H9 (cell line): ENCODE results near the gene LUZP1. TPM values are rescaled to one million over a fixed set of nuclear protein-coding genes. Genes with fewer than 3 reads are reported as not detected.

Experiments
- DNase-seq: peaks from one replicate; pipeline ENCODE4 v3.0.0-alpha.2; 2017
- H2AFZ ChIP-seq: one replicate; pipeline ENCODE4 v1.6.1; 2013; ENCODE audit warnings: mild to moderate bottlenecking, low read length, control low read depth, moderate library complexity
- H2AK5ac ChIP-seq: 2 replicates; pipeline ENCODE4 v1.6.1; 2013; ENCODE audit warnings: low read length, control low read depth, mixed read lengths; ENCODE audit not compliant: insufficient read length
- H2BK120ac ChIP-seq: one replicate; pipeline ENCODE4 v1.6.1; 2013; ENCODE audit warnings: low read depth, mild to moderate bottlenecking, low read length, control low read depth, inconsistent platforms; ENCODE audit not compliant: poor library complexity, severe bottlenecking
- H2BK12ac ChIP-seq: 2 replicates; pipeline ENCODE4 v1.6.1; 2013; ENCODE audit warnings: low read length, control low read depth, mixed read lengths, low read depth; ENCODE audit not compliant: insufficient read length
- H2BK15ac ChIP-seq: 2 replicates; pipeline ENCODE4 v1.6.1; 2013; ENCODE audit warnings: low read depth, low read length, control low read depth
- H2BK20ac ChIP-seq: one replicate; pipeline ENCODE4 v1.6.1; 2013; ENCODE audit warnings: low read depth, mild to moderate bottlenecking, low read length, control low read depth, inconsistent platforms; ENCODE audit not compliant: poor library complexity, severe bottlenecking
- H2BK5ac ChIP-seq: 2 replicates; pipeline ENCODE4 v1.6.1; 2013; ENCODE audit warnings: low read length, control low read depth, mixed read lengths; ENCODE audit not compliant: insufficient read length
- H3K14ac ChIP-seq: 2 replicates; pipeline ENCODE4 v1.6.1; 2013; ENCODE audit warnings: low read length, control low read depth; ENCODE audit not compliant: insufficient read depth
- H3K18ac ChIP-seq: 2 replicates; pipeline ENCODE4 v1.6.1; 2013; ENCODE audit warnings: low read depth, mild to moderate bottlenecking, mixed read lengths, low read length, control low read depth; ENCODE audit not compliant: insufficient read length
- H3K23ac ChIP-seq: 2 replicates; pipeline ENCODE4 v1.6.1; 2013; ENCODE audit warnings: low read length, control low read depth, mixed read lengths, low read depth; ENCODE audit not compliant: insufficient read length
- H3K23me2 ChIP-seq: 2 replicates; pipeline ENCODE4 v1.6.1; 2013; ENCODE audit warnings: low read depth, mild to moderate bottlenecking, mixed read lengths, low read length, control low read depth; ENCODE audit not compliant: insufficient read length, poor library complexity, severe bottlenecking
- H3K27ac ChIP-seq: 2 replicates; pipeline ENCODE4 v1.5.1; 2013; ENCODE audit warnings: low read length, control low read depth, mixed read lengths, low read depth; ENCODE audit not compliant: insufficient read length
- H3K27me3 ChIP-seq: 2 replicates; pipeline ENCODE4 v1.6.1; 2013; ENCODE audit warnings: low read length, control low read depth, inconsistent platforms; ENCODE audit not compliant: insufficient read depth
- H3K4ac ChIP-seq: 2 replicates; pipeline ENCODE4 v1.6.1; 2013; ENCODE audit warnings: low read depth, mild to moderate bottlenecking, control low read depth, inconsistent platforms, low read length, moderate library complexity
- H3K4me1 ChIP-seq: 2 replicates; pipeline ENCODE4 v1.6.1; 2013; ENCODE audit warnings: low read length, control low read depth, inconsistent platforms; ENCODE audit not compliant: insufficient read depth
- H3K4me2 ChIP-seq: 2 replicates; pipeline ENCODE4 v1.6.1; 2013; ENCODE audit warnings: low read length, control low read depth, mixed read lengths; ENCODE audit not compliant: insufficient read length, insufficient read depth
- H3K56ac ChIP-seq: 2 replicates; pipeline ENCODE4 v1.6.1; 2013; ENCODE audit warnings: low read depth, mild to moderate bottlenecking, mixed read lengths, low read length, control low read depth; ENCODE audit not compliant: insufficient read length
- H3K79me1 ChIP-seq: 2 replicates; pipeline ENCODE4 v1.6.1; 2013; ENCODE audit warnings: low read depth, mild to moderate bottlenecking, moderate library complexity, low read length, control low read depth, inconsistent platforms; ENCODE audit not compliant: insufficient read depth, poor library complexity, severe bottlenecking
- H3K79me2 ChIP-seq: 2 replicates; pipeline ENCODE4 v1.6.1; 2013; ENCODE audit warnings: low read length, control low read depth, inconsistent platforms; ENCODE audit not compliant: insufficient read depth
- H3K9ac ChIP-seq: 2 replicates; pipeline ENCODE4 v1.6.1; 2013; ENCODE audit warnings: low read length, control low read depth, mixed read lengths; ENCODE audit not compliant: insufficient read length; ENCODE audit errors: extremely low read depth
- H3K9me3 ChIP-seq: one replicate; pipeline ENCODE4 v1.6.1; 2013; ENCODE audit warnings: low read depth, low read length, inconsistent platforms; ENCODE audit not compliant: control insufficient read depth
- H3T11ph ChIP-seq: one replicate; pipeline ENCODE4 v1.6.1; 2013; ENCODE audit warnings: mild to moderate bottlenecking, low read length, control low read depth, inconsistent platforms
- H4K20me1 ChIP-seq: one replicate; pipeline ENCODE4 v1.6.1; 2013; ENCODE audit not compliant: control insufficient read depth, insufficient read length, insufficient read depth
- H4K5ac ChIP-seq: 2 replicates; pipeline ENCODE4 v1.6.1; 2013; ENCODE audit warnings: low read depth, mild to moderate bottlenecking, mixed read lengths, low read length, control low read depth; ENCODE audit not compliant: insufficient read length
- H4K8ac ChIP-seq: replicated peaks from 2 replicates; pipeline ENCODE4 v1.6.1; 2013; ENCODE audit warnings: low read length, control low read depth, mixed read lengths, low read depth; ENCODE audit not compliant: insufficient read length
- H4K91ac ChIP-seq: 2 replicates; pipeline ENCODE4 v1.6.1; 2013; ENCODE audit warnings: low read depth, mild to moderate bottlenecking, moderate library complexity, mixed read lengths, low read length, control low read depth; ENCODE audit not compliant: insufficient read length
- H3K27ac Mint-ChIP-seq, 3 experiments: 2 replicates in 2 of 3; 3 replicates in 1 of 3; pipeline ENCODE4 v1.8.0; 2020 to 2021; ENCODE audit warnings: mixed read lengths in 3 of 3, mild to moderate bottlenecking in 1 of 3, moderate library complexity in 1 of 3
- H3K27me3 Mint-ChIP-seq: 2 replicates; pipeline ENCODE4 v1.8.0; 2021; ENCODE audit warnings: low read depth, mild to moderate bottlenecking, moderate library complexity, mixed read lengths
- H3K36me3 Mint-ChIP-seq, 3 experiments: 2 replicates in 2 of 3; 3 replicates in 1 of 3; pipeline ENCODE4 v1.8.0; 2020 to 2021; ENCODE audit warnings: low read depth in 3 of 3, mixed read lengths in 3 of 3; ENCODE audit not compliant: insufficient read depth in 1 of 3
- H3K4me1 Mint-ChIP-seq, 2 experiments: 2 replicates each; pipeline ENCODE4 v1.8.0; 2020; ENCODE audit warnings: mixed read lengths in 2 of 2
- H3K4me3 Mint-ChIP-seq, 2 experiments: 2 replicates in 1 of 2; 3 replicates in 1 of 2; pipeline ENCODE4 v1.8.0; 2020 to 2021; ENCODE audit warnings: mild to moderate bottlenecking in 2 of 2, mixed read lengths in 2 of 2, moderate library complexity in 1 of 2
- H3K9me3 Mint-ChIP-seq, 2 experiments: 2 replicates in 1 of 2; 3 replicates in 1 of 2; pipeline ENCODE4 v1.8.0; 2020; ENCODE audit warnings: mild to moderate bottlenecking in 2 of 2, mixed read lengths in 2 of 2, moderate library complexity in 1 of 2
- WGBS: extraction: QIAGEN DNeasy Blood & Tissue Kit; methylation state at CpG from one replicate; pipeline ENCODE4 v1.1.7; 2013; ENCODE audit warnings: missing lambda C conversion rate, low lambda C conversion rate, mixed read lengths; ENCODE audit not compliant: insufficient read length; ENCODE audit errors: extremely low coverage; 5-methylcytosine and 5-hydroxymethylcytosine counted together
- total RNA-seq: library from RNA; stranded (reverse); gene quantifications from 2 replicates; pipeline ENCODE4 v1.2.1, GENCODE V29; 2021
- TF ChIP-seq, protein P1 (sequence below): fragments of 200-600 bp; sonication (generic); conservative IDR thresholded peaks from 3 replicates; pipeline ENCODE4 v1.8.0; 2021; ENCODE audit warnings: antibody characterized with exemption, mild to moderate bottlenecking

Gene LUZP1
- total RNA-seq, 1 experiment from 2014 or later = 48.2 TPM

DNA sequence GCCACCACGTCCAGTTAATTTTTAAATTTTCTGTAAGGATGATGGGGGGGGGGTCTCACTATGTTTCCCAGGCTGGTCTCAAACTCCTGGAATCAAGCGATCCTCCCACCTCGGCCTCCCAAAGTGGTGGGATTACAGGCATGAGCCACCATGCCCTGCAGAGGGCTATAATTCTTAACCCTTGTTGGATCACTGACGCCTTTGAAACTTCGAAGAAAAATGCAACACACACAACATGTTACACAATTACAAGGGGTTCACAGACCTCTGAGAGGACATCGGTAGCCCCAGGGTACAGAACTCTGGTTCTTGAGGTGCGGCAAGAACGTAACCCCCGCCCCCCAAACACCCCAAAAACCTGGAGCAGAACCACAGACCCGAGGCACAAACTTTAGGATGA, 8.4 kb upstream of the LUZP1 start:
- peak overlapping the region; percentile 86 for H3K4me2 ChIP-seq
- H4K5ac ChIP-seq = no peak overlapping the region
- H2AFZ ChIP-seq = no peak overlapping the region
- H3K9ac ChIP-seq = no peak overlapping the region
- H4K20me1 ChIP-seq = no peaks in the 10 kb centered on the region
- H3K4me1 Mint-ChIP-seq = peaks cover 2 to 4% of the 10 kb centered on the region in 2 experiments; a peak in 3 of 4 replicates
- H2BK120ac ChIP-seq = no peak overlapping the region
- H3T11ph ChIP-seq = no peak overlapping the region
- no peaks in the 10 kb centered on the region for H3K79me1 ChIP-seq
- no peak overlapping the region for H3K23ac ChIP-seq
- H3K9me3 Mint-ChIP-seq = no peaks in the 10 kb centered on the region
- no peaks in the 10 kb centered on the region for H3K4me1 ChIP-seq
- H3K36me3 Mint-ChIP-seq = no peaks in the 10 kb centered on the region
- H3K79me2 ChIP-seq = no peaks in the 10 kb centered on the region
- WGBS = no CpG with 5 or more reads among the region's 10 CpGs
- peak overlapping the region; percentile 58 to 78 for H3K4me3 Mint-ChIP-seq
- H2BK15ac ChIP-seq = no peak overlapping the region
- H3K27ac ChIP-seq = no peak overlapping the region
- no peak overlapping the region for H3K14ac ChIP-seq
- no peak overlapping the region for H2AK5ac ChIP-seq
- H3K56ac ChIP-seq = no peak overlapping the region
- H2BK5ac ChIP-seq = no peak overlapping the region
- no peak overlapping the region for H3K4ac ChIP-seq
- no peak overlapping the region for H2BK12ac ChIP-seq
- TF ChIP-seq, protein P1, sequence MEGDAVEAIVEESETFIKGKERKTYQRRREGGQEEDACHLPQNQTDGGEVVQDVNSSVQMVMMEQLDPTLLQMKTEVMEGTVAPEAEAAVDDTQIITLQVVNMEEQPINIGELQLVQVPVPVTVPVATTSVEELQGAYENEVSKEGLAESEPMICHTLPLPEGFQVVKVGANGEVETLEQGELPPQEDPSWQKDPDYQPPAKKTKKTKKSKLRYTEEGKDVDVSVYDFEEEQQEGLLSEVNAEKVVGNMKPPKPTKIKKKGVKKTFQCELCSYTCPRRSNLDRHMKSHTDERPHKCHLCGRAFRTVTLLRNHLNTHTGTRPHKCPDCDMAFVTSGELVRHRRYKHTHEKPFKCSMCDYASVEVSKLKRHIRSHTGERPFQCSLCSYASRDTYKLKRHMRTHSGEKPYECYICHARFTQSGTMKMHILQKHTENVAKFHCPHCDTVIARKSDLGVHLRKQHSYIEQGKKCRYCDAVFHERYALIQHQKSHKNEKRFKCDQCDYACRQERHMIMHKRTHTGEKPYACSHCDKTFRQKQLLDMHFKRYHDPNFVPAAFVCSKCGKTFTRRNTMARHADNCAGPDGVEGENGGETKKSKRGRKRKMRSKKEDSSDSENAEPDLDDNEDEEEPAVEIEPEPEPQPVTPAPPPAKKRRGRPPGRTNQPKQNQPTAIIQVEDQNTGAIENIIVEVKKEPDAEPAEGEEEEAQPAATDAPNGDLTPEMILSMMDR = no peak
- no peaks in the 10 kb centered on the region for H3K9me3 ChIP-seq
- no peak for DNase-seq
- H2BK20ac ChIP-seq = no peak overlapping the region
- no peak overlapping the region for H4K8ac ChIP-seq
- peaks cover 62% of the 10 kb centered on the region for H3K27me3 Mint-ChIP-seq
- H3K18ac ChIP-seq = no peak overlapping the region
- peaks cover 5% of the 10 kb centered on the region; the same call in 1 of the 2 replicates for H3K27me3 ChIP-seq
- no peak overlapping the region; a peak in 2 of 7 replicates for H3K27ac Mint-ChIP-seq
- peaks cover 3% of the 10 kb centered on the region for H3K23me2 ChIP-seq
- no peak overlapping the region for H4K91ac ChIP-seq
